HG02884 (cell line): ENCODE results near the gene ASGR1.

Source experiments
- ATAC-seq: cut with Tn5 transposase; IDR thresholded peaks from one replicate; pipeline ENCODE4 v1.9.1; 2021; ENCODE audit warnings: mild to moderate bottlenecking, moderate library complexity; ENCODE audit not compliant: unreplicated experiment

ASGR1 gene

GRCh38 chr17:7216242-7217112 lies 37.3 kb upstream of the ASGR1 start:
- ATAC-seq, result no peak

GRCh38 chr17:7215652-7216180 lies 36.5 kb upstream of the ASGR1 start:
- no peak for ATAC-seq

- ATAC-seq, result no peak
These were observed 36.0 kb upstream of the ASGR1 start for GRCh38 chr17:7215136-7215638.

- ATAC-seq, result peak; percentile 68
These were observed 35.3 kb upstream of the ASGR1 start for GRCh38 chr17:7214300-7215135.

GRCh38 chr17:7213895-7214299 lies 34.7 kb upstream of the ASGR1 start:
- ATAC-seq, result no peak

GRCh38 chr17:7211491-7212273 lies 32.5 kb upstream of the ASGR1 start:
- ATAC-seq, result no peak

GRCh38 chr17:7208754-7209460 lies 29.7 kb upstream of the ASGR1 start:
- ATAC-seq, result no peak

GRCh38 chr17:7208027-7208571 lies 28.9 kb upstream of the ASGR1 start:
- no peak for ATAC-seq

GRCh38 chr17:7207120-7208001 lies 28.2 kb upstream of the ASGR1 start:
- ATAC-seq, result no peak

GRCh38 chr17:7205561-7205960 lies 26.4 kb upstream of the ASGR1 start:
- no peak for ATAC-seq

- ATAC-seq, result peak; percentile 93
These were observed 25.8 kb upstream of the ASGR1 start for GRCh38 chr17:7204828-7205461.

GRCh38 chr17:7204336-7204735 lies 25.2 kb upstream of the ASGR1 start:
- no peak for ATAC-seq

GRCh38 chr17:7203391-7203790 lies 24.2 kb upstream of the ASGR1 start:
- no peak for ATAC-seq

- ATAC-seq, result no peak
These were observed 17.7 kb upstream of the ASGR1 start for GRCh38 chr17:7196651-7197401.

GRCh38 chr17:7195971-7196370 lies 16.8 kb upstream of the ASGR1 start:
- no peak for ATAC-seq

- ATAC-seq, result no peak
These were observed 13.2 kb upstream of the ASGR1 start for GRCh38 chr17:7192271-7192937.
